Caco-2 (cell line): ENCODE measurements around the gene PPP3CB. TPM values are rescaled to one million over a fixed set of nuclear protein-coding genes. Genes with fewer than 3 reads are reported as not detected.

Experiments
- BruUV-seq: library from RNA; stranded (reverse); fragments of 400-500 nt; replicated peaks from 2 replicates; lab custom pipeline; 2021; lab: Mats Ljungman, UMichigan
- CTCF ChIA-PET: fragments of 300-600 bp; sonication (Branson Sonifier 250); formaldehyde crosslinking; loops from one replicate; lab custom pipeline; 2022; ENCODE audit warnings: antibody characterized with exemption; lab: Charles Lee
- POLR2A ChIA-PET: fragments of 300-600 bp; sonication (Branson Sonifier 250); formaldehyde crosslinking; loops from one replicate; lab custom pipeline; 2022; ENCODE audit warnings: antibody characterized with exemption; lab: Charles Lee
- DNase-seq, 2 experiments: peaks; one replicate each; pipeline versions ENCODE4 v3.0.0 to v3.0.0-alpha.2; 2020 to 2022
- H3K27me3 ChIP-seq: replicated peaks from 2 replicates; pipeline ENCODE4 v1.6.0; 2011; ENCODE audit warnings: low read length; ENCODE audit not compliant: control insufficient read depth, insufficient read depth
- H3K36me3 ChIP-seq: 2 replicates; pipeline ENCODE4 v1.5.1; 2011; ENCODE audit warnings: low read length; ENCODE audit not compliant: control insufficient read depth, insufficient read depth
- H3K4me1 ChIP-seq: fragments of 250-450 bp; sonication (Bioruptor Pico); 2 replicates; pipeline ENCODE4 v1.5.1; 2020; ENCODE audit warnings: mild to moderate bottlenecking
- H3K4me3 ChIP-seq: 2 replicates; pipeline ENCODE4 v1.5.1; 2011; ENCODE audit warnings: low read depth, mild to moderate bottlenecking, control low read depth, low read length
- H3K9me3 ChIP-seq: fragments of 250-450 bp; sonication (Bioruptor Pico); 2 replicates; pipeline ENCODE4 v1.5.1; 2020; ENCODE audit warnings: mild to moderate bottlenecking, moderate library complexity
- H3K27ac Mint-ChIP-seq: one replicate; pipeline ENCODE4 v1.8.0; 2022; ENCODE audit warnings: mixed read lengths; ENCODE audit not compliant: unreplicated experiment
- H3K27me3 Mint-ChIP-seq: one replicate; pipeline ENCODE4 v1.8.0; 2022; ENCODE audit warnings: mixed read lengths; ENCODE audit not compliant: insufficient read depth, unreplicated experiment
- H3K36me3 Mint-ChIP-seq: one replicate; pipeline ENCODE4 v1.8.0; 2022; ENCODE audit warnings: mild to moderate bottlenecking, mixed read lengths; ENCODE audit not compliant: insufficient read depth, unreplicated experiment
- H3K4me1 Mint-ChIP-seq: one replicate; pipeline ENCODE4 v1.8.0; 2022; ENCODE audit warnings: low read depth, mixed read lengths; ENCODE audit not compliant: unreplicated experiment
- H3K4me3 Mint-ChIP-seq: one replicate; pipeline ENCODE4 v1.8.0; 2022; ENCODE audit warnings: mild to moderate bottlenecking, moderate library complexity, mixed read lengths; ENCODE audit not compliant: unreplicated experiment
- H3K9me3 Mint-ChIP-seq: one replicate; pipeline ENCODE4 v1.8.0; 2022; ENCODE audit warnings: mixed read lengths; ENCODE audit not compliant: unreplicated experiment
- CTCF ChIP-seq, 2 experiments: fragments of 200-600 bp in 1 of 2; IDR thresholded peaks; 1 replicate in 1 of 2; 2 replicates in 1 of 2; pipeline versions ENCODE4 v1.5.1 to v1.8.0; 2011 to 2022; ENCODE audit warnings: antibody characterized with exemption in 1 of 2, control low read depth in 1 of 2, inconsistent platforms in 1 of 2, low read depth in 1 of 2, low read length in 1 of 2, mild to moderate bottlenecking in 1 of 2, moderate library complexity in 1 of 2; ENCODE audit not compliant: insufficient read depth in 1 of 2, severe bottlenecking in 1 of 2, unreplicated experiment in 1 of 2
- intact Hi-C: fragments of 100-400 bp; cut with micrococcal nuclease; formaldehyde crosslinking; loops from one replicate; pipeline ENCODE4 v1.10.0; 2022; ENCODE audit not compliant: unreplicated experiment
- total RNA-seq: library from RNA; stranded (reverse); gene quantifications from 2 replicates; pipeline ENCODE4 v1.2.3, GENCODE V29; 2022

Gene PPP3CB
- total RNA-seq, 1 experiment from 2014 or later = 41.5 TPM

DNA sequence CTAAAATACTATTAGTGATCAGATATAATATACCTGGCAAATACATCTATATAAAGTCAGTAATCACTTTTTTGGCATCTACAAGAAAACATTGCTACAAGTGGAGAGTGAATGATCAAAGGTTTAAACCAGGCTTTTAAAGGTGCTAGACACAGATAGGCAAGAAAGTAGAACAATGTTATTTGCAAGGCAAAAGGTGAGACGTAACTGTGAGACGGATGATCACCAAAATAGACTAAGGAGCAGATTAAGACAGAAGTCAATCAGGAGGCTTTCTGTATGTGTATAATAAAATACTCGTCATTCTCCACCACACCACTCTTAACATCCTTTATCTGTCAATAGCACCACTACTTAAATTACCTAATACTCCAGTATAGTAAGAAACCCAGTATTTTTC, 90.3 kb downstream of the PPP3CB start:
- Histone ChIP-seq H3K9me3 (no peaks in the 10 kb centered on the region), H3K36me3 (no peaks in the 10 kb centered on the region), H3K4me1 (peaks cover 40% of the 10 kb centered on the region), H3K27me3 (no peaks in the 10 kb centered on the region), H3K4me3 (no peak overlapping the region)
- ChIA-PET CTCF (no interaction called here), POLR2A (no interaction called here)
- Mint-ChIP-seq H3K27me3 (no peaks in the 10 kb centered on the region), H3K36me3 (peaks cover 34% of the 10 kb centered on the region), H3K4me1 (peaks cover 43% of the 10 kb centered on the region), H3K9me3 (no peaks in the 10 kb centered on the region), H3K4me3 (no peak overlapping the region), H3K27ac (no peak overlapping the region)
- no TSS peak for BruUV-seq
- TF ChIP-seq CTCF (IDR thresholded peaks at IDR 0.05; ENCODE audit: insufficient read depth in 1 of 2, low read depth in 1 of 2, low read length in 1 of 2, severe bottlenecking in 1 of 2, unreplicated experiment in 1 of 2) = no peak
- intact Hi-C loops = no loop called here
- DNase-seq = no peak

DNA sequence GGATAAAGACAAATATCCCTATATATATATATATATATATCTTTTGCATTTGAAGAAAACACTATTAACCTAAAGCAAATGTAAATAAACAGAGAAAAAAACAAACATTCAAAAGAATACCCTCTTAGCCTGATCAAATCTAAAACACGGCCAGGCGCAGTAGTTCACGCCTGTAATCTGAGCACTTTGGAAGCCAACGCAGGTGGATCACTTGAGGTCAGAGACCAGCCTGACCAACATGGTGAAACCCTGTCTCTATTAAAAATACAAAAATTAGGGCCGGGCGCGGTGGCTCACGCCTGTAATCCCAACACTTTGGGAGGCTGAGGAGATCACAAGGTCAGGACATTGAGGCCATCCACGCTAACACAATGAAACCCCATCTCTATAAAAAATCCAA, 91.1 kb downstream of the PPP3CB start:
- H3K4me1 ChIP-seq = peaks cover 36% of the 10 kb centered on the region
- Mint-ChIP-seq H3K36me3 (peaks cover 38% of the 10 kb centered on the region), H3K27me3 (no peaks in the 10 kb centered on the region), H3K4me1 (peaks cover 43% of the 10 kb centered on the region), H3K27ac (no peak overlapping the region), H3K4me3 (no peak overlapping the region), H3K9me3 (no peaks in the 10 kb centered on the region)
- no peak for TF ChIP-seq CTCF (IDR thresholded peaks at IDR 0.05; ENCODE audit: insufficient read depth in 1 of 2, low read depth in 1 of 2, low read length in 1 of 2, severe bottlenecking in 1 of 2, unreplicated experiment in 1 of 2)
- intact Hi-C loops = no loop called here
- CTCF ChIA-PET = no interaction called here
- no peaks in the 10 kb centered on the region for H3K27me3 ChIP-seq
- H3K36me3 ChIP-seq = no peaks in the 10 kb centered on the region
- DNase-seq = no peak
- POLR2A ChIA-PET = no interaction called here
- H3K9me3 ChIP-seq = no peaks in the 10 kb centered on the region
- BruUV-seq = no TSS peak
- no peak overlapping the region for H3K4me3 ChIP-seq

GRCh38 chr10:73401636-73402035, 94.2 kb downstream of the PPP3CB start:
- Histone ChIP-seq H3K4me3 (no peak overlapping the region), H3K4me1 (peaks cover 7% of the 10 kb centered on the region; the same call in 1 of the 2 replicates), H3K27me3 (no peaks in the 10 kb centered on the region), H3K9me3 (no peaks in the 10 kb centered on the region), H3K36me3 (no peaks in the 10 kb centered on the region; the same call in 1 of the 2 replicates)
- no peak overlapping the region for H3K27ac Mint-ChIP-seq
- peaks cover 14% of the 10 kb centered on the region for H3K4me1 Mint-ChIP-seq
- no peaks in the 10 kb centered on the region for H3K9me3 Mint-ChIP-seq
- intact Hi-C loops = no loop called here
- DNase-seq = no peak
- ChIA-PET POLR2A (no interaction called here), CTCF (no interaction called here)
- no TSS peak for BruUV-seq
- H3K36me3 Mint-ChIP-seq = peaks cover 62% of the 10 kb centered on the region
- H3K27me3 Mint-ChIP-seq = no peaks in the 10 kb centered on the region
- no peak for TF ChIP-seq CTCF (IDR thresholded peaks at IDR 0.05; ENCODE audit: insufficient read depth in 1 of 2, low read depth in 1 of 2, low read length in 1 of 2, severe bottlenecking in 1 of 2, unreplicated experiment in 1 of 2)
- no peak overlapping the region for H3K4me3 Mint-ChIP-seq
